Smooth muscle cell (in vitro differentiated cells): Measurements from ENCODE around the gene ATP10A. TPM values are rescaled to one million over a fixed set of nuclear protein-coding genes. Genes with fewer than 3 reads are reported as not detected.

Experiments
- DNase-seq: peaks from one replicate; lab custom pipeline; 2025; ENCODE audit not compliant: unreplicated experiment; lab: John Stamatoyannopoulos, UW
- H2AFZ ChIP-seq: fragments of 200-600 bp; sonication (generic); 2 replicates; pipeline ENCODE4 v1.6.0; 2016; ENCODE audit warnings: antibody characterized with exemption, low read depth, mild to moderate bottlenecking
- H3F3A ChIP-seq: fragments of 200-600 bp; sonication (generic); 2 replicates; pipeline ENCODE4 v1.6.0; 2017; ENCODE audit warnings: antibody characterized with exemption, low read depth
- H3K27ac ChIP-seq: fragments of 200-600 bp; sonication (generic); 2 replicates; pipeline ENCODE4 v1.5.1; 2016; ENCODE audit warnings: low read depth, mild to moderate bottlenecking
- H3K27me3 ChIP-seq: fragments of 200-600 bp; sonication (generic); 2 replicates; pipeline ENCODE4 v1.6.1; 2016; ENCODE audit warnings: low read depth, mild to moderate bottlenecking
- H3K36me3 ChIP-seq: fragments of 200-600 bp; sonication (generic); 2 replicates; pipeline ENCODE4 v1.5.1; 2016; ENCODE audit warnings: low read depth
- H3K4me1 ChIP-seq: fragments of 200-600 bp; sonication (generic); 2 replicates; pipeline ENCODE4 v1.5.1; 2016; ENCODE audit warnings: low read depth
- H3K4me2 ChIP-seq: fragments of 200-600 bp; sonication (generic); 2 replicates; pipeline ENCODE4 v1.6.0; 2016; ENCODE audit warnings: mild to moderate bottlenecking
- H3K4me3 ChIP-seq: fragments of 200-600 bp; sonication (generic); 2 replicates; pipeline ENCODE4 v1.5.1; 2016; ENCODE audit warnings: mild to moderate bottlenecking
- H3K79me2 ChIP-seq: fragments of 200-600 bp; sonication (generic); 2 replicates; pipeline ENCODE4 v1.6.0; 2016; ENCODE audit warnings: low read depth, mild to moderate bottlenecking
- H3K9ac ChIP-seq: fragments of 200-600 bp; sonication (generic); 2 replicates; pipeline ENCODE4 v1.6.0; 2016; ENCODE audit warnings: low read depth
- H3K9me3 ChIP-seq: fragments of 200-600 bp; sonication (generic); replicated peaks from 2 replicates; pipeline ENCODE4 v1.5.1; 2016; ENCODE audit warnings: low read depth
- H4K20me1 ChIP-seq: fragments of 200-600 bp; sonication (generic); 2 replicates; pipeline ENCODE4 v1.6.0; 2016; ENCODE audit warnings: low read depth
- WGBS: methylation state at CpG from one replicate; pipeline ENCODE4 v1.1.7; 2016; ENCODE audit warnings: low lambda C conversion rate; 5-methylcytosine and 5-hydroxymethylcytosine counted together
- polyA plus RNA-seq: library from polyadenylated mRNA; unstranded; fragments of >200 nt; fragmentation: Nextera tagmentation; extraction: Ambion mirVana; gene quantifications from 2 replicates; pipeline ENCODE4 v1.2.1, GENCODE V29; 2016
- total RNA-seq: library from RNA; depleted of rRNA; stranded (reverse); fragments of >200 nt; gene quantifications from 2 replicates; pipeline ENCODE4 v1.2.3, GENCODE V29; 2014
- TF ChIP-seq, protein P1 (sequence below): fragments of 200-600 bp; sonication (generic); IDR thresholded peaks from 2 replicates; pipeline ENCODE4 v1.5.1; 2017; ENCODE audit warnings: borderline replicate concordance, mild to moderate bottlenecking, antibody characterized with exemption; ENCODE audit not compliant: insufficient read depth, poor library complexity, severe bottlenecking

ATP10A gene
- total and polyA plus RNA-seq, 2 experiments from 2014 or later: 10.6 to 12.3 TPM

DNA sequence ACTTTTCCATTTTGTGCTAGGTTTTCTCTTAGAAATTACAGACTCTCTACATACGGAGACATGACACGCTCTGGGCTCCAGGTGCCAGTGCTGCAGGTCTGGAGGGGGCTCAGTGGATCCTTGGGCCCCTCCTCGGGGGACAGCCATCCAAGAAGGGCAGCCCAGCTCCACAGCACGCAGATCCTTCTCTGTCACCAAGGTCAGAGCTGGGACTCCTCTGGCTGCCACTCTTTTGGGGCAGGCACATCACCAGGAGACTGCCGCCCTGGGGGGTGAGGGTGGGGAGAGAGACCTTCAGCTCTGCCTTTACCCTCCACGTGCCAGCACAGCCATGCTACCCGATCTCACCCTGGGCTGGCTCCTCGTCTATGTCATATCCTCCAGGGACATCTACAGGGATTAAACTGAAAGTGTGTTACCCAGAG is 65.6 kb downstream of the ATP10A start:
- WGBS: 60% methylated on average over 8 of the region's 8 CpGs
- Histone ChIP-seq H3K9me3 (no peaks in the 10 kb centered on the region), H3K36me3 (no peaks in the 10 kb centered on the region), H3K27me3 (no peaks in the 10 kb centered on the region), H3K4me3 (no peak overlapping the region), H3F3A (no peaks in the 10 kb centered on the region), H3K79me2 (peaks cover 19% of the 10 kb centered on the region), H3K4me1 (no peaks in the 10 kb centered on the region), H3K27ac (peak overlapping the region; percentile 78), H3K4me2 (peak overlapping the region; percentile 68), H4K20me1 (no peaks in the 10 kb centered on the region), H3K9ac (peak overlapping the region; percentile 61), H2AFZ (peak overlapping the region; percentile 21)
- TF ChIP-seq, protein P1, sequence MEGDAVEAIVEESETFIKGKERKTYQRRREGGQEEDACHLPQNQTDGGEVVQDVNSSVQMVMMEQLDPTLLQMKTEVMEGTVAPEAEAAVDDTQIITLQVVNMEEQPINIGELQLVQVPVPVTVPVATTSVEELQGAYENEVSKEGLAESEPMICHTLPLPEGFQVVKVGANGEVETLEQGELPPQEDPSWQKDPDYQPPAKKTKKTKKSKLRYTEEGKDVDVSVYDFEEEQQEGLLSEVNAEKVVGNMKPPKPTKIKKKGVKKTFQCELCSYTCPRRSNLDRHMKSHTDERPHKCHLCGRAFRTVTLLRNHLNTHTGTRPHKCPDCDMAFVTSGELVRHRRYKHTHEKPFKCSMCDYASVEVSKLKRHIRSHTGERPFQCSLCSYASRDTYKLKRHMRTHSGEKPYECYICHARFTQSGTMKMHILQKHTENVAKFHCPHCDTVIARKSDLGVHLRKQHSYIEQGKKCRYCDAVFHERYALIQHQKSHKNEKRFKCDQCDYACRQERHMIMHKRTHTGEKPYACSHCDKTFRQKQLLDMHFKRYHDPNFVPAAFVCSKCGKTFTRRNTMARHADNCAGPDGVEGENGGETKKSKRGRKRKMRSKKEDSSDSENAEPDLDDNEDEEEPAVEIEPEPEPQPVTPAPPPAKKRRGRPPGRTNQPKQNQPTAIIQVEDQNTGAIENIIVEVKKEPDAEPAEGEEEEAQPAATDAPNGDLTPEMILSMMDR: no peak
- no peak for DNase-seq

DNA sequence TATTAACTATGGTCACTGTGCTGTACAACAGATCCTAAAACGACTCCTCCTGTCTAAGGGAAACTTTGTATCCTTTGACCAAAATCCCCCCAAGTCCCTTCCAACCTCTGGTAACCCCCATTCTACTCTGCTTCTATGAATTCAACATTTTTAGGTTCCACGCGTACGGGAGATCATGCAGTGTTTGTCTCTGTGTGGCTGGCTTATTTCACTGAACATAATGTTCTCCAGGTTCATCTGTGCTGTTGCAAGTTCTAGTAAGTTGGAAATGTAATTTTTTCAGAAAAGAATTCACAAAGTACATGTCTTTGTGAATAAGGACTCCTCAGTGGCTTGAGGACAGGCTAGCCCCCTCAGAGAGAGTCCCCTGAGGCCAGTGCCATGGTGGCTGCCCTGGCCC is 66.1 kb downstream of the ATP10A start:
- TF ChIP-seq, protein P1: no peak
- no peak for DNase-seq
- peak overlapping the region; percentile 78 for H3K27ac ChIP-seq
- no peaks in the 10 kb centered on the region for H3K27me3 ChIP-seq
- H3K4me1 ChIP-seq: no peaks in the 10 kb centered on the region
- WGBS: 78% methylated on average over 4 of the region's 4 CpGs
- peak overlapping the region; percentile 61 for H3K9ac ChIP-seq
- no peaks in the 10 kb centered on the region for H4K20me1 ChIP-seq
- peaks cover 19% of the 10 kb centered on the region for H3K79me2 ChIP-seq
- H2AFZ ChIP-seq: no peak overlapping the region
- no peaks in the 10 kb centered on the region for H3K9me3 ChIP-seq
- no peaks in the 10 kb centered on the region for H3F3A ChIP-seq
- no peaks in the 10 kb centered on the region for H3K36me3 ChIP-seq
- peak overlapping the region; percentile 0 for H3K4me2 ChIP-seq
- H3K4me3 ChIP-seq: no peak overlapping the region

DNA sequence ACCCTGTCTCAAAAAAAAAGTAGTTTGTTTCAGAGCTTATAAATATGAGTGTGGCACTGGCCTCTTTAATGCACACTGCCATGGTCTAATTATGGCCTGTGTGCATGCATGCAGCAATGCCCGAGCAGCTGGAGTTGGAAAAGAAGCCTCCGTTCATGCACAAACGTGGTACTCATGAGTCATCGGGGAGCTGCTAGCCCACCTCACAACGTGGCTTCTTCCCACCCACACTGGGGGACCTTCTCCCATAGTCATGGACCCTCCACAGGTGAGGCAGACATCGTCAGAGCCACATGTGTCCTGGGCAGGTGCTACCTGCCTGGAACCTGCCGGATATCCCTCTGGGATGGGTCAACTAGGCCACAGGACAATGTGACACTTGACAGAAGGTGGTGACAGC is 66.7 kb downstream of the ATP10A start:
- no peaks in the 10 kb centered on the region for H4K20me1 ChIP-seq
- H3K4me3 ChIP-seq: no peak overlapping the region
- H3K9me3 ChIP-seq: no peaks in the 10 kb centered on the region
- no peaks in the 10 kb centered on the region for H3K36me3 ChIP-seq
- no peak overlapping the region for H3K4me2 ChIP-seq
- no peaks in the 10 kb centered on the region for H3K4me1 ChIP-seq
- WGBS: 68% methylated on average over 7 of the region's 7 CpGs
- DNase-seq: no peak
- no peak overlapping the region for H2AFZ ChIP-seq
- peaks cover 4% of the 10 kb centered on the region for H3F3A ChIP-seq
- no peak overlapping the region for H3K9ac ChIP-seq
- no peaks in the 10 kb centered on the region for H3K27me3 ChIP-seq
- TF ChIP-seq, protein P1: no peak
- H3K79me2 ChIP-seq: peaks cover 19% of the 10 kb centered on the region
- peak overlapping the region; percentile 78 for H3K27ac ChIP-seq

DNA sequence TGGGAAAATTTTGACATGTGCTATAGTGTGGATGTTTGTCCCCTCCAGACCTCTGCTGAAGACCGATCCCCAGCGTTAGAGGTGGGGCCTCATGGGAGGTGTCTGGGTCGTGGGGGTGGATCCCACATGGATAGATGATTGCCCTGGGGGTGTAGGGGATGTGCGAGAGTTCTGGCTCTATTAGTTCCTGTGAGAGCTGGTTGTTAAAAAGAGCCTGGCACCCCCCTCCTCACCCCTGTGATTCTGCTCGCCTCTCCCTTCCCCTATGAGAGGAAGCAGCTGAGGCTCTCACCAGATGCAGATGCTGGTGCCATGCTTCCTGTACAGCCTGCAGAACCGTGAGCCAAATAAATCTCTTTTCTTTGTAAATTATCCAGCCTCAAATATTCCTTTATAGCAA is 67.4 kb downstream of the ATP10A start:
- 62% methylated on average over 6 of the region's 6 CpGs for WGBS
- no peak overlapping the region for H2AFZ ChIP-seq
- DNase-seq: no peak
- H3K79me2 ChIP-seq: peaks cover 19% of the 10 kb centered on the region
- no peak overlapping the region for H3K4me2 ChIP-seq
- H3K36me3 ChIP-seq: no peaks in the 10 kb centered on the region
- TF ChIP-seq, protein P1: no peak
- no peak overlapping the region for H3K4me3 ChIP-seq
- peaks cover 9% of the 10 kb centered on the region for H3F3A ChIP-seq
- H4K20me1 ChIP-seq: no peaks in the 10 kb centered on the region
- H3K27ac ChIP-seq: no peak overlapping the region
- no peak overlapping the region for H3K9ac ChIP-seq
- no peaks in the 10 kb centered on the region for H3K4me1 ChIP-seq
- H3K27me3 ChIP-seq: no peaks in the 10 kb centered on the region
- H3K9me3 ChIP-seq: no peaks in the 10 kb centered on the region
